ENCODE results near the gene DOCK4. TPM values are rescaled to one million over a fixed set of nuclear protein-coding genes. Genes with fewer than 3 reads are reported as not detected.

Gene DOCK4
- total RNA-seq, 1 donor from 2014 or later, result 4.5 TPM

GRCh38 chr7:111750228-111750627, 456.0 kb downstream of the DOCK4 start:
- TF ChIP-seq CTCF (IDR thresholded peaks at IDR 0.05; ENCODE audit: insufficient read depth, low read length, severe bottlenecking), result no peak
- Histone ChIP-seq H3K36me3 (ENCODE audit: control insufficient read depth, insufficient read depth, low read length) (no peaks in the 10 kb centered on the region), H3K27me3 (ENCODE audit: control insufficient read depth, insufficient read depth, low read length) (no peaks in the 10 kb centered on the region), H3K4me3 (ENCODE audit: low read depth, low read length) (no peak overlapping the region)
- FAIRE-seq, result no peak
- no peak for DNase-seq (ENCODE audit: low read depth)

GRCh38 chr7:111749625-111750024, 456.6 kb downstream of the DOCK4 start:
- FAIRE-seq (no peak), DNase-seq (ENCODE audit: low read depth) (no peak)
- no peaks in the 10 kb centered on the region for H3K27me3 ChIP-seq (ENCODE audit: control insufficient read depth, insufficient read depth, low read length)
- H3K36me3 ChIP-seq (ENCODE audit: control insufficient read depth, insufficient read depth, low read length), result no peaks in the 10 kb centered on the region
- TF ChIP-seq CTCF (IDR thresholded peaks at IDR 0.05; ENCODE audit: insufficient read depth, low read length, severe bottlenecking), result no peak
- no peak overlapping the region for H3K4me3 ChIP-seq (ENCODE audit: low read depth, low read length)

- no peak for TF ChIP-seq CTCF (IDR thresholded peaks at IDR 0.05; ENCODE audit: insufficient read depth, low read length, severe bottlenecking)
- no peak for DNase-seq (ENCODE audit: low read depth)
Observed at GRCh38 chr7:111747718-111748117, 458.5 kb downstream of the DOCK4 start.

GRCh38 chr7:111746950-111747349, 459.2 kb downstream of the DOCK4 start:
- no peaks in the 10 kb centered on the region for H3K36me3 ChIP-seq (ENCODE audit: control insufficient read depth, insufficient read depth, low read length)
- H3K27me3 ChIP-seq (ENCODE audit: control insufficient read depth, insufficient read depth, low read length), result no peaks in the 10 kb centered on the region
- FAIRE-seq, result no peak
- TF ChIP-seq CTCF (IDR thresholded peaks at IDR 0.05; ENCODE audit: insufficient read depth, low read length, severe bottlenecking), result no peak
- no peak overlapping the region for H3K4me3 ChIP-seq (ENCODE audit: low read depth, low read length)
- no peak for DNase-seq (ENCODE audit: low read depth)

More at GRCh38 chr7:111747718-111748117, 458.5 kb downstream of the DOCK4 start:
- H3K27me3 ChIP-seq (ENCODE audit: control insufficient read depth, insufficient read depth, low read length), result no peaks in the 10 kb centered on the region
- no peak for FAIRE-seq
- no peaks in the 10 kb centered on the region for H3K36me3 ChIP-seq (ENCODE audit: control insufficient read depth, insufficient read depth, low read length)
- H3K4me3 ChIP-seq (ENCODE audit: low read depth, low read length), result no peak overlapping the region

GRCh38 chr7:111744501-111745155, 461.6 kb downstream of the DOCK4 start:
- Histone ChIP-seq H3K36me3 (ENCODE audit: control insufficient read depth, insufficient read depth, low read length) (no peaks in the 10 kb centered on the region), H3K27me3 (ENCODE audit: control insufficient read depth, insufficient read depth, low read length) (no peaks in the 10 kb centered on the region), H3K4me3 (ENCODE audit: low read depth, low read length) (no peak overlapping the region)
- no peak for TF ChIP-seq CTCF (IDR thresholded peaks at IDR 0.05; ENCODE audit: insufficient read depth, low read length, severe bottlenecking)
- peak; percentile 51 for DNase-seq (ENCODE audit: low read depth)
- FAIRE-seq, result no peak
